HepG2 (cell line): Measurements from ENCODE around the gene FAM118B. TPM values are rescaled to one million over a fixed set of nuclear protein-coding genes. Genes with fewer than 3 reads are reported as not detected.
A peak's percentile ranks its signal among the peaks of the same experiment; 100 is the strongest.

Source experiments
- AHR ChIP-seq: IDR thresholded peaks from 2 replicates; pipeline ENCODE4 v1.6.1; 2018; ENCODE audit warnings: missing genetic modification reagents, missing compliant biosample characterization
- BCL3 ChIP-seq: sonication (generic); formaldehyde crosslinking; IDR thresholded peaks from 2 replicates; pipeline ENCODE4 v1.5.1; 2020; ENCODE audit warnings: mild to moderate bottlenecking, missing genetic modification reagents, moderate library complexity
- CBX5 ChIP-seq: sonication (generic); formaldehyde crosslinking; IDR thresholded peaks from 2 replicates; pipeline ENCODE4 v1.4.0; 2020; ENCODE audit warnings: missing genetic modification reagents, borderline replicate concordance
- FOXK2 ChIP-seq: fragments of 450-650 bp; IDR thresholded peaks from 2 replicates; pipeline ENCODE4 v1.6.1; 2016
- GATA4 ChIP-seq: sonication (generic); IDR thresholded peaks from 2 replicates; pipeline ENCODE4 v1.6.1; 2016; ENCODE audit warnings: antibody characterized with exemption, low read depth, borderline replicate concordance
- GFI1 ChIP-seq: sonication (generic); formaldehyde crosslinking; IDR thresholded peaks from 2 replicates; pipeline ENCODE4 v1.5.0; 2020; ENCODE audit warnings: missing genetic modification reagents, mild to moderate bottlenecking, borderline replicate concordance
- KLF12 ChIP-seq: sonication (generic); formaldehyde crosslinking; IDR thresholded peaks from 2 replicates; pipeline ENCODE4 v1.4.0; 2020; ENCODE audit warnings: missing genetic modification reagents, borderline replicate concordance
- MAFG ChIP-seq: sonication (generic); formaldehyde crosslinking; IDR thresholded peaks from 2 replicates; pipeline ENCODE4 v1.5.1; 2020; ENCODE audit warnings: mild to moderate bottlenecking, missing genetic modification reagents
- PAF1 ChIP-seq: IDR thresholded peaks from 2 replicates; pipeline ENCODE4 v1.6.1; 2016; ENCODE audit warnings: missing genetic modification reagents, missing compliant biosample characterization
- REXO4 ChIP-seq: sonication (generic); formaldehyde crosslinking; IDR thresholded peaks from 2 replicates; pipeline ENCODE4 v1.8.0; 2022; ENCODE audit warnings: missing genetic modification reagents, mild to moderate bottlenecking, borderline replicate concordance
- SALL2 ChIP-seq: sonication (generic); formaldehyde crosslinking; IDR thresholded peaks from 2 replicates; pipeline ENCODE4 v1.8.1; 2023; ENCODE audit warnings: mild to moderate bottlenecking, missing genetic modification reagents, inconsistent platforms
- TBL1XR1 ChIP-seq: fragments of 150-350 bp; IDR thresholded peaks from 2 replicates; pipeline ENCODE4 v1.6.1; 2014; ENCODE audit warnings: borderline replicate concordance, low read length; ENCODE audit not compliant: partially characterized antibody
- USF2 ChIP-seq, 2 experiments: sonication (generic) in 1 of 2; formaldehyde crosslinking in 1 of 2; IDR thresholded peaks; 2 replicates each; pipeline versions ENCODE4 v1.5.1 to v1.6.1; 2011 to 2020; ENCODE audit warnings: borderline replicate concordance in 1 of 2, low read depth in 1 of 2, low read length in 1 of 2, mild to moderate bottlenecking in 1 of 2, missing genetic modification reagents in 1 of 2, moderate library complexity in 1 of 2
- ZFP90 ChIP-seq: sonication (generic); formaldehyde crosslinking; IDR thresholded peaks from 2 replicates; pipeline ENCODE4 v1.8.0; 2022; ENCODE audit warnings: missing genetic modification reagents, mild to moderate bottlenecking, inconsistent platforms, borderline replicate concordance
- ZKSCAN5 ChIP-seq: sonication (generic); formaldehyde crosslinking; IDR thresholded peaks from 2 replicates; pipeline ENCODE4 v1.5.1; 2020; ENCODE audit warnings: mild to moderate bottlenecking, missing genetic modification reagents
- ZNF512B ChIP-seq: sonication (generic); formaldehyde crosslinking; IDR thresholded peaks from 2 replicates; pipeline ENCODE4 v1.5.1; 2020; ENCODE audit warnings: missing genetic modification reagents, mild to moderate bottlenecking, borderline replicate concordance
- ZNF547 ChIP-seq: sonication (generic); formaldehyde crosslinking; IDR thresholded peaks from 2 replicates; pipeline ENCODE4 v1.5.1; 2020; ENCODE audit warnings: mild to moderate bottlenecking, missing genetic modification reagents
- ZNF616 ChIP-seq: sonication (generic); formaldehyde crosslinking; IDR thresholded peaks from 2 replicates; pipeline ENCODE4 v1.5.0; 2020; ENCODE audit warnings: low read depth, mild to moderate bottlenecking, missing genetic modification reagents
- ZNF672 ChIP-seq: sonication (generic); formaldehyde crosslinking; IDR thresholded peaks from 2 replicates; pipeline ENCODE4 v1.8.1; 2022; ENCODE audit warnings: missing genetic modification reagents
- ZUFSP ChIP-seq: sonication (generic); formaldehyde crosslinking; IDR thresholded peaks from 2 replicates; pipeline ENCODE4 v1.9.0; 2021; ENCODE audit warnings: missing genetic modification reagents, mild to moderate bottlenecking, borderline replicate concordance
- polyA plus RNA-seq, 8 experiments: library from polyadenylated mRNA; depleted of rRNA in 3 of 8; stranded (reverse) in 7 of 8; unstranded in 1 of 8; fragments of >200 nt; fragmentation: Illumina TruSeq in 4 of 8; extraction: Trizol in 4 of 8; gene quantifications; 2 replicates each; pipeline versions ENCODE4 v1.2.1 to v1.2.3, GENCODE V29; 2011 to 2016; ENCODE audit warnings: low read depth in 4 of 8, missing spikeins in 1 of 8, mixed read lengths in 1 of 8; ENCODE audit not compliant: insufficient read depth in 1 of 8
- total RNA-seq, 5 experiments: library from RNA; depleted of rRNA; stranded (reverse); fragments of >200 nt; fragmentation: Illumina TruSeq; extraction: Trizol; gene quantifications; 2 replicates each; pipeline ENCODE4 v1.2.3, GENCODE V29; 2016; ENCODE audit warnings: low read depth in 1 of 5

Gene FAM118B
- total and polyA plus RNA-seq, 2 of the 13 experiments (the other 11 are each of a cell fraction or from before 2014, with no cell fraction given), result 10.2 to 25.7 TPM

- peak; percentile 83; the same call in 1 of the 2 replicates for TF ChIP-seq BCL3 (CRISPR knock-in tag)
- TF ChIP-seq TBL1XR1, result no peak
- peak; percentile 66; the same call in 1 of the 2 replicates for TF ChIP-seq ZFP90 (CRISPR knock-in tag)
- 0 out of 2 replicates have a peak, but pooled peaks have one; percentile 26 for TF ChIP-seq REXO4 (CRISPR knock-in tag)
- peak; percentile 88; the same call in 1 of the 2 replicates for TF ChIP-seq KLF12
- no peak for TF ChIP-seq MAFG (CRISPR knock-in tag)
- TF ChIP-seq USF2 (IDR thresholded peaks at IDR 0.05; ENCODE audit: low read depth, low read length), result peak; percentile 78
- TF ChIP-seq USF2 (CRISPR knock-in tag; IDR thresholded peaks at IDR 0.05; ENCODE audit: borderline replicate concordance), result peak; percentile 93; the same call in 1 of the 2 replicates
- TF ChIP-seq AHR (CRISPR knock-in tag), result no peak
- 0 out of 2 replicates have a peak, but pooled peaks have one; percentile 32 for TF ChIP-seq ZNF616 (CRISPR knock-in tag)
- TF ChIP-seq ZNF672, result no peak
- no peak for TF ChIP-seq SALL2 (CRISPR knock-in tag)
- TF ChIP-seq GATA4, result no peak
- no peak for TF ChIP-seq ZNF512B
- TF ChIP-seq CBX5 (CRISPR knock-in tag), result no peak; the same call in 1 of the 2 replicates
- TF ChIP-seq ZNF547 (CRISPR knock-in tag), result peak; percentile 78
- no peak for TF ChIP-seq PAF1 (CRISPR knock-in tag)
- TF ChIP-seq ZUFSP (CRISPR knock-in tag), result no peak
- TF ChIP-seq GFI1 (CRISPR knock-in tag), result peak; percentile 21; the same call in 1 of the 2 replicates
- no peak for TF ChIP-seq FOXK2
- TF ChIP-seq ZKSCAN5 (CRISPR knock-in tag), result no peak
These were observed 57.4 kb downstream of the FAM118B start, which contains the start of the genes FOXRED1 and SRPRA (continued) for GRCh38 chr11:126268708-126269579.
